MCF 10A (cell line): Measurements from ENCODE around the gene GEN1. TPM values are rescaled to one million over a fixed set of nuclear protein-coding genes. Genes with fewer than 3 reads are reported as not detected.

ENCODE experiments used
- BruUV-seq: library from RNA; stranded (reverse); fragments of 400-500 nt; replicated peaks from 2 replicates; lab custom pipeline; 2021; lab: Mats Ljungman, UMichigan
- CTCF ChIA-PET: fragments of 300-600 bp; sonication (Branson Sonifier 250); formaldehyde crosslinking; extraction: SDS; loops from one replicate; lab custom pipeline; 2021; ENCODE audit warnings: antibody characterized with exemption, inconsistent platforms; lab: Yijun Ruan, JAX
- POLR2A ChIA-PET: fragments of 300-600, 350-650 bp; sonication (Branson Sonifier 250); formaldehyde crosslinking; extraction: SDS; loops from one replicate; lab custom pipeline; 2020; ENCODE audit warnings: antibody characterized with exemption, inconsistent platforms; lab: Yijun Ruan, JAX
- DNase-seq: peaks from one replicate; pipeline ENCODE4 v3.0.0-alpha.2; 2018; ENCODE audit not compliant: unreplicated experiment
- H3K27ac Mint-ChIP-seq: one replicate; pipeline ENCODE4 v1.8.0; 2022; ENCODE audit warnings: mild to moderate bottlenecking, low read depth, mixed read lengths; ENCODE audit not compliant: unreplicated experiment
- H3K27me3 Mint-ChIP-seq: one replicate; pipeline ENCODE4 v1.8.0; 2022; ENCODE audit warnings: mixed read lengths; ENCODE audit not compliant: insufficient read depth, unreplicated experiment
- H3K36me3 Mint-ChIP-seq: one replicate; pipeline ENCODE4 v1.8.0; 2022; ENCODE audit warnings: mild to moderate bottlenecking, moderate library complexity, mixed read lengths; ENCODE audit not compliant: insufficient read depth, unreplicated experiment
- H3K4me1 Mint-ChIP-seq: one replicate; pipeline ENCODE4 v1.8.0; 2022; ENCODE audit warnings: mixed read lengths; ENCODE audit not compliant: insufficient read depth, unreplicated experiment
- H3K4me3 Mint-ChIP-seq: one replicate; pipeline ENCODE4 v1.8.0; 2022; ENCODE audit warnings: mild to moderate bottlenecking, moderate library complexity, mixed read lengths; ENCODE audit not compliant: unreplicated experiment
- H3K9me3 Mint-ChIP-seq: one replicate; pipeline ENCODE4 v1.8.0; 2022; ENCODE audit warnings: mixed read lengths; ENCODE audit not compliant: unreplicated experiment
- CTCF ChIP-seq: fragments of 200-600 bp; IDR thresholded peaks from one replicate; pipeline ENCODE4 v1.8.0; 2022; ENCODE audit warnings: antibody characterized with exemption, mild to moderate bottlenecking; ENCODE audit not compliant: unreplicated experiment
- intact Hi-C: fragments of 100-400 bp; cut with micrococcal nuclease; formaldehyde crosslinking; loops from 2 replicates; pipeline ENCODE4 v1.14.1; 2022
- total RNA-seq: library from RNA; stranded (reverse); gene quantifications from 2 replicates; pipeline ENCODE4 v1.2.3, GENCODE V29; 2022

GEN1 gene
- total RNA-seq, 1 experiment from 2014 or later: 19.8 TPM

GRCh38 chr2:17757321-17757720 lies 3.4 kb downstream of the GEN1 start:
- peaks cover 34% of the 10 kb centered on the region for H3K4me1 Mint-ChIP-seq
- BruUV-seq: no TSS peak
- CTCF ChIA-PET: interaction anchor here (0.6 to 5.0 kb wide), 16 partner anchors 54 to 1900 kb away, joined by 3 to 53 read pairs (median 4); partner anchors contain the start of gene MSGN1
- H3K27me3 Mint-ChIP-seq: no peaks in the 10 kb centered on the region
- no peaks in the 10 kb centered on the region for H3K36me3 Mint-ChIP-seq
- H3K27ac Mint-ChIP-seq: peak overlapping the region; percentile 79
- intact Hi-C loops: loop anchor here (1.0 to 5.0 kb wide), 3 partner anchors 73 to 421 kb away; no protein-coding TSS in a partner anchor
- H3K9me3 Mint-ChIP-seq: no peaks in the 10 kb centered on the region
- no peak for TF ChIP-seq CTCF
- H3K4me3 Mint-ChIP-seq: peak overlapping the region; percentile 63
- DNase-seq: peak; percentile 56
- POLR2A ChIA-PET: interaction anchor here (0.6 to 5.9 kb wide), 7 partner anchors 11 to 657 kb away, joined by 3 to 136 read pairs (median 4); partner anchors contain the start of gene MSGN1

GRCh38 chr2:17758118-17758517 lies 4.2 kb downstream of the GEN1 start:
- POLR2A ChIA-PET: interaction anchor here (0.7 to 5.9 kb wide), 5 partner anchors 10 to 91 kb away, joined by 3 to 136 read pairs (median 4); partner anchors contain the start of gene MSGN1
- peaks cover 34% of the 10 kb centered on the region for H3K4me1 Mint-ChIP-seq
- peak overlapping the region; percentile 79 for H3K27ac Mint-ChIP-seq
- no peaks in the 10 kb centered on the region for H3K36me3 Mint-ChIP-seq
- intact Hi-C loops: loop anchor here (5.0 kb wide), 1 partner anchor 359 kb away; no protein-coding TSS in a partner anchor
- H3K4me3 Mint-ChIP-seq: peak overlapping the region; percentile 63
- H3K9me3 Mint-ChIP-seq: no peaks in the 10 kb centered on the region
- CTCF ChIA-PET: interaction anchor here (0.8 to 5.0 kb wide), 6 partner anchors 54 to 94 kb away, joined by 3 to 53 read pairs (median 8); partner anchors contain the start of gene MSGN1
- no peak for TF ChIP-seq CTCF
- no peaks in the 10 kb centered on the region for H3K27me3 Mint-ChIP-seq
- peak; percentile 25 for DNase-seq
- no TSS peak for BruUV-seq

GRCh38 chr2:17759805-17760204 lies 5.9 kb downstream of the GEN1 start:
- peaks cover 31% of the 10 kb centered on the region for H3K4me1 Mint-ChIP-seq
- POLR2A ChIA-PET: interaction anchor here (1.2 to 4.1 kb wide), 3 partner anchors 8 to 55 kb away, joined by 3 to 43 read pairs (median 3); partner anchors contain the start of gene MSGN1
- TF ChIP-seq CTCF: no peak
- no peaks in the 10 kb centered on the region for H3K9me3 Mint-ChIP-seq
- H3K36me3 Mint-ChIP-seq: peaks cover 4% of the 10 kb centered on the region
- peak overlapping the region; percentile 79 for H3K27ac Mint-ChIP-seq
- no peaks in the 10 kb centered on the region for H3K27me3 Mint-ChIP-seq
- peak; percentile 79 for DNase-seq
- CTCF ChIA-PET: interaction anchor here (0.7 to 1.3 kb wide), 6 partner anchors 15 to 619 kb away, joined by 3 to 8 read pairs (median 4); partner anchors contain the start of gene MSGN1
- H3K4me3 Mint-ChIP-seq: no peak overlapping the region
- no TSS peak for BruUV-seq
- intact Hi-C loops: loop anchor here (5.0 kb wide), 1 partner anchor 357 kb away; no protein-coding TSS in a partner anchor

- intact Hi-C loops: no loop called here
- DNase-seq: no peak
Measured at GRCh38 chr2:17762451-17762850, 8.5 kb downstream of the GEN1 start.

More at GRCh38 chr2:17762451-17762850, 8.5 kb downstream of the GEN1 start:
- no peak for TF ChIP-seq CTCF
- ChIA-PET POLR2A (interaction anchor here (1.2 to 4.1 kb wide), 2 partner anchors 8 to 52 kb away, joined by 3 to 43 read pairs; partner anchors contain the start of genes GEN1 and MSGN1), CTCF (interaction anchor here (0.6 to 1.0 kb wide), 3 partner anchors 57 to 618 kb away, joined by 3 to 5 read pairs (median 3); no protein-coding TSS in a partner anchor)
- no TSS peak for BruUV-seq
- no peak overlapping the region for H3K4me3 Mint-ChIP-seq
- H3K4me1 Mint-ChIP-seq: peaks cover 25% of the 10 kb centered on the region
- no peaks in the 10 kb centered on the region for H3K27me3 Mint-ChIP-seq
- H3K9me3 Mint-ChIP-seq: no peaks in the 10 kb centered on the region
- peaks cover 22% of the 10 kb centered on the region for H3K36me3 Mint-ChIP-seq
- no peak overlapping the region for H3K27ac Mint-ChIP-seq
